Activated naive CD4-positive, alpha-beta T cell (primary cell): ENCODE data around the gene ANKIB1.

ENCODE experiments used
- DNase-seq, 4 experiments: peaks; one replicate each; lab custom pipeline; 2025; lab: John Stamatoyannopoulos, UW

Gene ANKIB1

DNA sequence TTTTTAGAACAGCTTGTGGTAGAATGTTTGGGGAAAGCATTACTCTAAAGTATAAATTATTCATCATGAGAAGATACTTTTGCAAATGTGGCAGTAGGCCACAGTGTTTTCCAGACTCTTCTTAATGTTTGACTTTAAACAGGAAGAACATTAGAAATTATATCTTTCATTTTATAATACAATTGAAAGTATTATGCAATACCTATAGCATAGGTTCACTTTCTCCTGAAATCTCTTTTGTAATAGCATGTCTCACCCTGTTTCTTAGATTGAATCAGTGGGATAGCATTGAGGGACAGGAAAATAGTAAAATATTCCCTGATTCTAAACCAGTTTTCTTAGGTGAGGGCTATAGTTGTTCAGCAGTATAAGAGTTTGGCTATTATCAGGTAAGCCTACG lies 23.1 kb downstream of the ANKIB1 start:
- DNase-seq = no peak

DNA sequence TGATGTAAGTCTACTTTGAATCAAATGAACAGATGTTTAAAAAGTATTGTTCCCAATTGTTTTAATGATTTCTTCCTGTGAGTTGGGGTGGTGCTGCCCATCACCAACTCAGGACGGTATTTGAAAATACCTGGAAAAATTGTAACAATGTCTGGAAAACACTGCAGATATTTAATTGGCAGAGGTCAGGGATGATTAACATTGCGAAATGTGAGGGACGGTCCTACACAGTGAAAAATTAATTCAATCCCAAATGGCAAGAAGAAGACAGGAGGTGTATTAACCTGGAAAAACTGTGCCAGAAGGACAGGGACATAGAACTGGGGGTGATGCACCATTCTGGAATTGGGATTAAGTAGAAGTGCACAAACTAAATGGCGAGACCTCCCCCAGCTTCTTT lies 29.6 kb downstream of the ANKIB1 start:
- DNase-seq = no peak

DNA sequence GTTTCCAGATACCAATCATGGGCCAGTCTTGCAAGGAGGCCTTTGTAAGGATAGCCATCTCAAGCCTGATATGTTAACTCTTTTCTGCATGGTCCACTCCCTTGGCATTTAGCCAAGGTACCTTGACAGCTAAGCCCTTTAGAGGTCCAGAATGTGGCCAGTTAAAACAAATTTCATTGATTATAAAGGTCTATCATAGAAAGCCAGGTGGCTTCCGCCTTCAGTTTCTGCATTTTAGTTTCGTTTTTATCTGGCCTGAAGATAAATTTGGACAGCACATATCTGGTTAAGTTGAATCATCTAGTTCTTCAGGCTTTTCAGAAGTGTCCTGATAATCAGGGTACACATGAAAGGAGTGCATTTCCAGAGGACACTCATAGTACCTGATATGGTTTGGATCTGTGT lies 30.7 kb downstream of the ANKIB1 start:
- DNase-seq = no peak

DNA sequence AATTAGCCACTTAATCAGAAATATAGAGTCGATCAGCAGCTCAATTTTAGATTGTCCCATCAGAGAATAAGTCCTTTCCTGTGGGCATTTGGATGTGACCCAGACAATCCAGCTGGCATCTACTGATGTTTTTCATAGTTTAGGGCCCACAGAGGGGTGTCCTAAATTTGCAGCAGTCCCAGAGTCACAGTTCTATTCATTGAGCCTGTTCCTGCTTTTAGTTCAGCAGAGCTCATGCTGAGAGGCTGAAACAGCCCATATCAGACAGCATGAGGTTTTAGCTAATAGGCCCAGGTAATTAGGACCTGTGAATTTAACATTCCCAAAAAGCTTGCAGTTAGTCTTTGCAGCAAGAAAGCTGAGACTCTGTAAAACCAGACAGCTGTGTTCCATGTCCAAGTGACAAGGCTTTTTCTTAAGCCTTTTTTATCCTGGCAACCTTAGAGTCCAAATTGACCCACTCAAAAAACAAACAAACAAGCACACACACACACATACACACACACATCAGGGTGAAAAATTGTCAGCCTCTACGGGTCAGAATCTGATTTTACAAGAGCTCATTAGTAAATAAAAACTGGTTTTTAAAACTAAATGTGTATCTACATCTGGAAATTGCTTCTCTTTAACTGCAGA lies 33.7 kb downstream of the ANKIB1 start:
- DNase-seq = no peak

DNA sequence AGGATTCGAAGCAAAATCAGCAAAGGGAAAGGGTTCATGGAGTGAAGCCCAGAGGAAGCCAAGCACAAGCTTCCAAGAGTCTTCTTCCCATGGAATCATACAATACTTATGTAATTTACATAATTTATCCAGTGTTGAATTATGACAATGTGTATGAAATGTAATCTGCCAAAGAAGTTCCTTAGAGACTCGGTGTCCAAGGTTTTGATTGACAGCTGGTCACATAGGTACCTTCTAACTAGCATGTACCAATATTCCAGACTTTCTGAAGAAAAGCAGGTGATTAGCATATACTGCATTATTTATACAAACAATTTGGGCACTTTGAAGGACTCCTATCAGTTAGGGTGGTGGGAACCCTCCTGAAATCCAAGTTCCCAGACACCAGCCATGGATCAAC lies 35.3 kb downstream of the ANKIB1 start:
- DNase-seq = no peak

DNA sequence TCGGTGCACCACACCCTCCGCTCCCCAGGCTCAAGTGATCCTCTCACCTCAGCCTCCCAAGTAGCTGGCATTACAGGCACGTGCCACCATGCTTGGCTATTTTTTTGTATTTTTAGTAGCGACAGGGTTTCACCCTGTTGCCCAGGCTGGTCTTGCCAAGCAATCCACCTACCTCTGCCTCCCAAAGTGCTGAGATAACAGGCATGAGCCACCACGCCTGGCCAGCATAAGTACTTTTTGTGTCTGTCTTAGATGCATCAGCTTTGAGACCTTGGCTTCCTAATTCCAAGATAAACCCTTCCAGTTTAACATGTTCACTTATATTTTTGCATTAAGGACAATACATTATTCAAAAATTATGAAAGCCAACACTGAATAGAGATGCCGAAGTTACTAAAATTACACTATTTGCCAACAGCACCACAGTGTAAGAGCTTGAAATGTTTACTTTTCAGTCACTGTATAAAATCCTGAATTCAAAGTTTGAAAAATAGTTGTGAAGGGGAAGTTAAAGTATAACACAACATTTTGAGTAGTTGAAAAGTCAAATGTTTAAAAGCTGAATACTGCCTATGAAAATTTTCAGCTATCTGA lies 36.5 kb downstream of the ANKIB1 start:
- DNase-seq = no peak

DNA sequence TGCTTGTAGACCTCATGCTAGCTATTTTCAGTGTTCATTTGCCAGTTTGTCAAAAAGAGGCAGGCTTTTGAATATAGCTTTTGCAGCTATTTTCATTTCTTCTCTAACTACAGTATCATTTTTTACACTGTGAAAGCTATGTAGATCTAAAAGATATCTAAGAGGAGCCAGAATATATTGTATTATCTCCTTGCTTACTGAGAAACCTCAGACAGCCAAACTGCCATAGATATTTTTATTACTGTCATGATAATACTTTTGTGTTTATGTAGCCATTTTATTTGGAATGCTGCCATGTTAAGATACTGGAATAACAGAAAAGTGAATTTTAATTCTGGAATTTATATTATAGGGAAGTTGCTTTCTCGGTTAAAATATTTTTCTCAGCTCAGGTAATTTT lies 37.2 kb downstream of the ANKIB1 start:
- DNase-seq = no peak

DNA sequence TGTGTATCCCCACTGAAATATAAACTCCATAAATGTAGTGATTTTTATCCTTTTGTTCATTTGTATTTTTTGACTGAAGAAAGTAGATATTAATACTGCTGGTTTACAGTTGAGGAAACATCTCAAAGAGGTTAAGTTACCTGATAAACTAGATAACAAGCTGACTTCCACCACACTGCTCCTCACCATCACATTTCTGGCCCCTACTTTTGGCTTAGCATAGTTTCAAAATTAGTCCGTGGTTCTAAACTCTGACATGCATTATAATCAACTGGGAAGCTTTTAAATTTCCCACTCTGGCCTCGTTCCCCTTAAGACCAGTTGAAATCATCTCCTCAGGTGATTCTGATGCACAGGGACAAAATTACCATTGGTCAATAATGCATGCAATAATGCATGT lies 43.5 kb downstream of the ANKIB1 start:
- no peak for DNase-seq

DNA sequence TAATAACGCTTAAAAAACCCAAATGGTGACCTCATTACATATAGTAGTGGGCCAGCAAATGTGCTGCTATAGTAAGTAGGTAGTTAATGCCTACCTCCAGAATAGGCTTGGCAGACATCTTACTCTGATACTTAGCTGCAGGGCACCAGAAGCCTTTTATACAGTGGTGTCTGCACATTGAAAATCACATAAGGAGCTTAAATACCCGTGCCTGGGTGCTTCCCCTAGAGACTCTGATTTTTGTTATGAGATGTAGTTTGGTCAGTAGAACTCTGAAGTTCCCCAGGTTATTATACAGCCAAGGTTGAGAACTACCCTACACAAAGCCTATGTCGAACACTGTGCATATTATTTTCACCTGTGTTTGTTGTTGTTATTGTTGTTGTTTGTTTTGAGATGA lies 47.2 kb downstream of the ANKIB1 start:
- DNase-seq = no peak

DNA sequence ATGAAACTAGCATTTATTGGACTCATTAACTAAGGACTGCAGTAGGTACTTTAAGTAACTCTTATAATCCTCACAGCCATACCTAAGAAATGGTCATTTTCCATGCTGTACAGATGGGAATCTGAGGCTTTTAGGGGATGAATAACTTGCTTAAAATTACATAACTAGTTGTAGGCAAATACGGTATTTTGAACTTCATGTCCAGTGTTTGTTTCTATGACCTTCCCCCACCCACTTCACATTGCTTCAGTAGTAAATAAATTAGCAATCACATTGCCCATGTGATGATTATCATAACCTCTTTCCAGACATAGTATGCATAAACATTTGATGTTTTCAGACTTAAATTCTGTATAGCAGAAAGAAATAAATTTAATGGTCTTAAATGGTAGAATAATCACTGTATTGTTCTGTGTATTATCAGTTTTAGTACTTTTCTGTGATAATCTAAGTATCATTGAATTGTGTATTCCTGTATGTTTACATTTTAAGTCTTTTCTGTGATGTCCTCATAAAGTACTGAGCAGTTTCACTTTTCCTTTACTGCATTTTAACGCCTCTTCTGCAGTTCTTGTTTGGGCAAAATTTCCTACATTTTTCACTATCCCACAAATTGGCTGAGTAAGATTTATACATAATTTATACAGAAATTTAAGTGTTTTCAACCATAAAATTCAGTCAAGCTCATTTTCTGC lies 48.3 kb downstream of the ANKIB1 start:
- DNase-seq = no peak

DNA sequence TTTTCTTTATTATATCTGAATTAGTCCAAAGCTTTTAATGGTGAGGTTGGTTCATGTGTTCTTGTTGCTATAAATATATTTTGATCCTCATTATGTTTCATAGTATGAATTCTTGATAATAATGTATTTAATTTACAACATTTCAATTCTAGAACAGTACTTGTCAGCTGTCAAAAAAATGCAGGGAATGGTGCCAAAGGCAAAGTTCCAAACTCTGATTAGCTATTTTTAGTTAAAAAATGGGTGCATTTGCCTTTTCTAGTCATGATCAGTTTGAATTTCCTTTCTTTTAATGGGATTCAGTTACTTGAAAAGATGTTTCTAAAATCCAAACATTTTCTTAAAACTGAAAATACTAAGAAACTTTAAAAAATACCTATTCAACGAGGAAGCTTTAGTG lies 49.6 kb downstream of the ANKIB1 start:
- no peak for DNase-seq

DNA sequence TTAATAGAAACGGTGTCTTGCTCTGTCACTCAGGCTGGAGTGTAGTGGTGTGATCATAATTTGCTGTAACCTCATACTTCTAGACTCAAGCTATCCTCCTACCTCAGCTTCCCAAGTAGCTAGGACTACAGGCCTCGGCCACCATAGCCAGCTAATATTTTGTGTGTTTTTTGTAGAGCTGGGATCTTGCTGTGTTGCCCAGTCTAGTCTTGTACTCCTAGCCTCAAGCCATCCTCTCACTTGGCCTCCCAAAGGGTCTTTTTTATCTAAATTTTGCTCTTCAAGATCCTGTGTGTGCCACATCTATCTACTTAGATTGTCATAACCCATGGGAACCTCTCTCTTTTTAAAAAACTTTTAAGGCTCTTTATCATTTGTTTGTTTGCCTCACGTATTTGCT lies 50.5 kb downstream of the ANKIB1 start:
- DNase-seq = no peak

DNA sequence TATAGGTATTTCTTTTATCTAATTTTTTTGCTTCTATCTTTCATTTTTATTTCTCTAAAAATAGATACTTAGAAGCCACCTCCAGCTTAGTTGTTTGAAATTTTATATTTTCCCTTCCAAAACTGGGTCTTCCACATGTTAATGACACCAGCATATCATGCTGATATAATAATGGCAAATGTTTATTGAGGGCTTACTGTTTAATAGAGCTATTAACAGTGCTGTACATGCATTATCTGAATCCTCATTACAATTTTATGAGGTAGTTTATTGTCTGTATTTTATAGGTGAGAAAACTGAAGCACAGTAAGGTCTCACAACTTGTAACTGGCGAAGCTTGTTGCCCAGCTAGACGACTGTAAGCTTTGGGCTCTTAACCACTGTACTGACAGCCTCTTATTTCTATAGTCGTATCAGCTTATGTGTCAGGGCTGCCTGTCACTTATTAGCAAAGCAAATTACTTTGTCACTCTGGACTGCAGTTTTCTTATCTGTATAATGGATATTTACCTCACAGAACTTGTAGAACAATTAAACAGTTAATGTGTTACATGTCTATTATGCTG lies 51.2 kb downstream of the ANKIB1 start:
- no peak for DNase-seq

DNA sequence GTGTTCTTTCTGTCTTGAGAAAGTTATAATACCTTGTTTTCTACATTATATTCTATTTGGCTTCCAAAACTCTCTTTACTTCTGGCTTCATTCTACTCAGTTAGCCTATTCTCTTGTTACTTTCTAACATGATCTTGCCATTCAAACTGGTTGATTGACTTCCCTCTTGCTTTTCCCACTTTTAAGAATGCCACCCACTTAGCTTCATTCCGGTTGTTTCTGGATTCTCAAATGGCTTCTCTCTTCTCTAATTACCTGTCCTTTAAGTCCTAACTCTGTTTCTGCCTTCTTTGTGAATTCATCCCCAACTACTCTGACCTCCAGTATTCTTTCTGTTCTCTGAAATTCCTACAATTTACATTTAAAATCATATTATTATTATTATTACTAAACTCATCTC lies 52.0 kb downstream of the ANKIB1 start:
- DNase-seq = no peak

DNA sequence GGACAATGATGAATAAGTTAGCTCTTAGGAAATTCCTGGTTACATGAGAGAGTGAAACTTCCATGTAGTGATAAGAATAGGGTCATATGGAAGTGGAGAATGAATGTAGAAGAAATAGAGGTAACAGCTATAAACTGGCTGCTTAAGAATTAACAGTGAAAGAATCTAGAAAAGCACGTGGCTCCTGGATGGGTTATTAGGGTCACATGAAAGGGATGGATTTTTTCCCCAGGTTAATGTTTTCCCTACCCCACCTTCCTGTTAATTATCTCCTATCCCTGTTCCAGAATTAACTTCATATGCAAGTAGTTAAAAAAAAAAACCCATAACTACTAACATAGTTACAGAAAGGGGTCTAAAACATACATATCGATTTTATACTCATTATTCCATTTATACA lies 58.0 kb downstream of the ANKIB1 start:
- DNase-seq = no peak

DNA sequence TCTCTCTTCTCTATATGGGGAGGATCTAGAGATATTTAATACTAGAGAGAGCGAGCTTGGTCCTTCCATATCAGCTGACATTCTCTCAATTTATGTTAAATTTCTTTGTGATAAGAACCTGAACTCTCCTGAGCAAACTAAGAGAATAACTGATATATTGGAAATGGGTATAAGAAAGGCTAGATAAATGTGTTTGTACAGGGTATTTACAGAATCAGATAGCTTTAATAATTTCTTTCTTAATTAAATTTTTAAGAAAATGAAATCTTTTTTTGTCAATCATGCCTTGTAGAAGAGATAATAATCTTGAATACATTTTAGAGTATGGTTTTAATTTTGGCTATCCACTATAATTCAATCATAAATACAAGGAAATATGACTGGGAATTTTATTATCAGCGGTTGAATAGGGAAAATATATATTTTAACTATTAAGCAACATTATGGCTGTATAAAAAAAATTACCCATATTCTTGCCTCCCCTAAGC lies 58.7 kb downstream of the ANKIB1 start:
- DNase-seq = no peak

DNA sequence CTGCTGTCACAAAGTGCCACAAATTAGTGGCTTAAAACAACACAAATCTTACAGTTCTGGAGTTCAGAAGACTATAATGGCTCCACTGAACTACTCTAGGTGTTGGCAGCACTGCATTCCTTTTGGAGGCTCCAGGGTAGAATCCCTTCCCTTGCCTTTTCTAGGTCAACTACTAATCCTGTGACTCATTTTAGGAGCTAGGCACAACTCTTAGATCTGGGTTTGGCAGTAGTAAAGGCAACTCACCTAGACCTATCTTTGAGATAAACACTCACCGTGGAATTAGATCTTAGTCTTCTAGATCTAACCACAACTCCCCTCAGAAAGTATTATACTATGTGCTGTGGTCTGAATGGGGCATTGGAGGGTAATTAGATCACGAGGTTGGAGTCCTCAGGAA lies 60.4 kb downstream of the ANKIB1 start:
- no peak for DNase-seq

DNA sequence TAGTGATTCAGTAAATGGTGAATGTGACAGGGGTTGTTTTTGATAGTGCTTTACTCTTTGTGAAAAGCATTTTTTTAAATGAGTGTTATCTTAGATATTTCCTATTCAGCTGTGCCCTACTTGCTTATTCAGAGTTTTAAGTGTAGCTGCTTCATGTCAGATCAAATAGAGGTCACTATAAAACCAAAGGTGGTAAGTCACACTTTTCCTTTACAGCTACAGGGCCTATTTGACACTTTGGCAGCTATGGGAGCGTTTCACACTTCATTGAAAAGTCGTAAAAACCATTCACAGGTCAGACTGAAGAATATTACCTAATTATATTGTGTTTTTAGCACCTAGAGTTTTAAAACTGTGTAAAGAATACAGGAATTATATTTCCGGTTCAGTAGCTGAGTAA lies 67.3 kb downstream of the ANKIB1 start:
- no peak for DNase-seq

DNA sequence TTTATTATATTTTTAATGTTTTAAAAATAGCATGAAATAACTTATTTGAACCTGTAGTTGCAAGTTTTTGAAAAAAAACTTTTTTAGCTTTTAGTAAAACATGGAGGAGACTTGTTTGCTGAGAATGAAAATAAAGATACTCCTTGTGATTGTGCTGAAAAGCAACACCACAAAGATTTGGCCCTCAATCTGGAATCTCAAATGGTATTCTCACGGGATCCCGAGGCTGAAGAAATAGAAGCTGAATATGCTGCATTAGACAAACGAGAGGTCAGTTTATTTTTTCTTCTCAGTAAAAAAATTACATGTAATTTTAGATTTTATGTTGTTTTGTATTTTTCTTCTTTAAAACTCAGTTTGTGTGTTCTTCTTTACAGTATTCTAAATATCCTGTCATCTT lies 73.5 kb downstream of the ANKIB1 start:
- DNase-seq = no peak

DNA sequence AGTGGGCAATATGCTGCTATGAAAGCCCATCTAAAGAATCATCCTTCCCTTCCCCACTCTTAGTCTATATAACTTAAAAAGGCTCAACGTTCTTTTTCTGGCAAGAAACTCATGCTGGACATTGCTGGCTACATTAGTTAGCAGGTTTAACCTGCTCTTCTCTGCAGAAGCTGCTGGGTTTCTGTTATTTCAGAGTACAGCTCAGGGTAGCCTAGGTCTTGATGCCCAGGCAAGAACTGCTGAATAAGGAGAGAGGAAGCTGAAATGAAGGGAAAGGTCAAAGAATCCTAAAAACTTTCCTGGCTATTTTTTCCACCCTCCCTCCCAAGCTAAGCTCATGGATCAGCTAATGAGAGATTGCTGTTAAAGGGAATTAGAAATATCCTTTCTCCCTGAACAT lies 79.4 kb downstream of the ANKIB1 start:
- no peak for DNase-seq

DNA sequence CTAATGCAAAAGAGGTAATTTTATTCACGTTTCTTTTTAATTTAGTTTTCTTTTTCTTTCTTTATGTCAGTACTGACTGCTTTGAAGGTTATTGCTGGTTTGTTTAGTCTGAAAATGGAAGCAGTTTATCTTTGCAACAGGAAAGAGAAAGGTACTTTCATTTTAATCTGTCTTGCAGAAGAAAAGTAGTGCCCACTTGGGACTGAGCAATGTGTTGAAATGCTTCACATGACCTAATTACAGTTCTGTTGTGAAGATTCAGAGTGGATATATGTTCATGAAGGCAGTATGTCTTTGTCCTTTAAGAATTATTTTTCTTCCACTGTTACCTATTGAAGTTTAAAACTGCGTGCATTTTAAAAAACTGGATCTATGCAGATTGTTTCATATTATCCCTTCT lies 80.1 kb downstream of the ANKIB1 start:
- DNase-seq = no peak

DNA sequence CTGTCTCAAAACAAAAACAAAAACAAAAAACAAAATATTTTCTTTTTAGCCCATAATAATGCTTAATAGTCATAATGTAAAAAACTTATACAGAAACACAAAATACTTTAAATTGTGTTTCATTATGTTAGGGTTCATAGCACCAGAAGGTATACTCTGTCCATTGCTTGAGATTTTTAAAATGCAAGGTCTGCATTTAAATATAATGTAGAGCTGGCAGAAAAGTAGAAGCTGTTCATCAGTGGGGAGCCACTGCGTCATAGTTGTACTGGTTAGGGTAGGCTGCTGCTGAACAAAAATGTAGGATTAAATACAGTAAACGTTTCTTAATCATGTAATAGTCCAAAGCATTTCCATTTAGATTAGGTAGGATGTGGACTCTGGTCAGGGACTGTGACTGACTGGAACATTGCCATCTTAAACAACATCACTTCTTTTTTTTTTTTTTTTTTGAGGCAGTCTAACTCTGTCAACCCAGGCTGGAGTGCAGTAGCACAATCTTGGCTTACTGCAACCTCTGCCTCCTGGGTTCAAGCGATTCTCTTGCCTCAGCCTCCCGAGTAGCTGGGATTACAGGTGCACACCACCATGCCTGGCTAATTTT lies 85.2 kb downstream of the ANKIB1 start:
- no peak for DNase-seq

DNA sequence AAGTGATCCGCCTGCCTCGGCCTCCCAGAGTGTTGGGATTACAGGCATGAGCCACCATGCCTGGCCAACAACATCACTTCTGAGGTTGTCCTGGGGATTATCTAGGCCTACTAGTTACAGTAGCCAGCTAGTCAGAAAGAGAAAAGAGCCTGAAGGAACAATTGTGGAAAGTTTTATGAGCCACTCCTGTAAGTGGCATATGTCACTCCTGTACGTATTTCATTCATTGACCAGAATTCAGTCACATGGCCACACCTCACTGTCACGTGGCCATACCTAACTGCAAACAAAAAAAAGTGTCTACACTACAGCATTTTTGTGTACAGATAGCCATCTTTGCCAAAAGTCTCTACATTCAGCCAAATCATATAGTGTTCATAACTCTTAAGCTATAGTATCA lies 85.7 kb downstream of the ANKIB1 start:
- DNase-seq = no peak
